Stimulated activated CD8-positive, alpha-beta memory T cell treated with anti-CD3 and anti-CD28 coated beads, Interleukin-12 subunit alpha, Interleukin-12 subunit beta, amount 100 ng/mL, for 4 hours (primary cell): ENCODE measurements around the gene SUCLG2.
"Not testable (repeated sequence)": the region's sequence is repeated elsewhere in the genome, so short reads cannot be mapped to it uniquely, and the experiment has no call there.

Source experiments
- DNase-seq: peaks from one replicate; pipeline ENCODE4 v3.0.0-alpha.2; 2020; ENCODE audit warnings: low read depth

The SUCLG2 gene

GRCh38 chr3:67559029-67559605 is 95.3 kb downstream of the SUCLG2 start:
- DNase-seq, result no peak

GRCh38 chr3:67558426-67558825 is 96.0 kb downstream of the SUCLG2 start:
- no peak for DNase-seq

- no peak for DNase-seq
These were observed 96.5 kb downstream of the SUCLG2 start for GRCh38 chr3:67557848-67558355.

GRCh38 chr3:67551361-67552016 is 102.9 kb downstream of the SUCLG2 start:
- no peak for DNase-seq

GRCh38 chr3:67550541-67550940 is 103.9 kb downstream of the SUCLG2 start:
- no peak for DNase-seq

GRCh38 chr3:67542502-67543250 is 111.7 kb downstream of the SUCLG2 start:
- not testable (repeated sequence) for DNase-seq

GRCh38 chr3:67540198-67540894 is 114.1 kb downstream of the SUCLG2 start:
- DNase-seq, result no peak

- DNase-seq, result not testable (repeated sequence)
These were observed 117.2 kb downstream of the SUCLG2 start for GRCh38 chr3:67537203-67537602.

GRCh38 chr3:67535006-67535405 is 119.4 kb downstream of the SUCLG2 start:
- no peak for DNase-seq

- no peak for DNase-seq
These were observed 119.8 kb downstream of the SUCLG2 start for GRCh38 chr3:67534594-67534993.

GRCh38 chr3:67531181-67532101 is 123.0 kb downstream of the SUCLG2 start:
- no peak for DNase-seq

- no peak for DNase-seq
These were observed 124.5 kb downstream of the SUCLG2 start for GRCh38 chr3:67529915-67530314.

GRCh38 chr3:67529337-67529736 is 125.1 kb downstream of the SUCLG2 start:
- no peak for DNase-seq

- no peak for DNase-seq
These were observed 128.2 kb downstream of the SUCLG2 start for GRCh38 chr3:67526246-67526645.

- no peak for DNase-seq
These were observed 130.4 kb downstream of the SUCLG2 start for GRCh38 chr3:67524046-67524445.

- no peak for DNase-seq
These were observed 132.3 kb downstream of the SUCLG2 start for GRCh38 chr3:67522081-67522480.

GRCh38 chr3:67521053-67521646 is 133.3 kb downstream of the SUCLG2 start:
- DNase-seq, result no peak

- no peak for DNase-seq
These were observed 136.2 kb downstream of the SUCLG2 start for GRCh38 chr3:67518236-67518635.

GRCh38 chr3:67517781-67518180 is 136.6 kb downstream of the SUCLG2 start:
- no peak for DNase-seq

- no peak for DNase-seq
These were observed 137.9 kb downstream of the SUCLG2 start for GRCh38 chr3:67516496-67516895.

- no peak for DNase-seq
These were observed 138.6 kb downstream of the SUCLG2 start for GRCh38 chr3:67515778-67516177.
